Stimulated activated effector memory CD8-positive, alpha-beta T cell treated with anti-CD3 and anti-CD28 coated beads, Interleukin-12 subunit alpha, Interleukin-12 subunit beta, amount 100 ng/mL, for 72 hours (primary cell): ENCODE measurements around the gene UBC.

Experiments
- ATAC-seq: fragments of 150-1000 bp; cut with Tn5 transposase; 2 replicates; pipeline ENCODE4 v1.10.0; 2021
- DNase-seq, 2 donors: peaks; one replicate each; pipeline ENCODE4 v3.0.0; 2021 to 2022; ENCODE audit warnings: low spot score in 2 of 2
- H3K27ac Mint-ChIP-seq: one replicate; pipeline ENCODE4 v1.8.0; 2022; ENCODE audit warnings: mild to moderate bottlenecking, mixed read lengths
- H3K36me3 Mint-ChIP-seq: one replicate; pipeline ENCODE4 v1.8.0; 2022; ENCODE audit warnings: mild to moderate bottlenecking, mixed read lengths
- H3K4me1 Mint-ChIP-seq: one replicate; pipeline ENCODE4 v1.8.0; 2022; ENCODE audit warnings: mixed read lengths
- H3K4me3 Mint-ChIP-seq: one replicate; pipeline ENCODE4 v1.8.0; 2022; ENCODE audit warnings: mild to moderate bottlenecking, mixed read lengths
- H3K9me3 Mint-ChIP-seq: one replicate; pipeline ENCODE4 v1.8.0; 2022; ENCODE audit warnings: mixed read lengths

UBC gene

GRCh38 chr12:124868252-124869058 is 46.0 kb downstream of the UBC start:
- peaks cover 27% of the 10 kb centered on the region for H3K4me1 Mint-ChIP-seq
- no peak overlapping the region for H3K27ac Mint-ChIP-seq
- no peaks in the 10 kb centered on the region for H3K9me3 Mint-ChIP-seq
- ATAC-seq (no peak), DNase-seq (no peak)
- H3K36me3 Mint-ChIP-seq = peaks cover 6% of the 10 kb centered on the region
- H3K4me3 Mint-ChIP-seq = no peak overlapping the region

GRCh38 chr12:124867401-124867930 is 47.0 kb downstream of the UBC start:
- no peak for DNase-seq
- H3K4me3 Mint-ChIP-seq = no peak overlapping the region
- no peak for ATAC-seq
- H3K9me3 Mint-ChIP-seq = no peaks in the 10 kb centered on the region
- peaks cover 6% of the 10 kb centered on the region for H3K36me3 Mint-ChIP-seq
- peaks cover 33% of the 10 kb centered on the region for H3K4me1 Mint-ChIP-seq
- H3K27ac Mint-ChIP-seq = no peak overlapping the region

DNA sequence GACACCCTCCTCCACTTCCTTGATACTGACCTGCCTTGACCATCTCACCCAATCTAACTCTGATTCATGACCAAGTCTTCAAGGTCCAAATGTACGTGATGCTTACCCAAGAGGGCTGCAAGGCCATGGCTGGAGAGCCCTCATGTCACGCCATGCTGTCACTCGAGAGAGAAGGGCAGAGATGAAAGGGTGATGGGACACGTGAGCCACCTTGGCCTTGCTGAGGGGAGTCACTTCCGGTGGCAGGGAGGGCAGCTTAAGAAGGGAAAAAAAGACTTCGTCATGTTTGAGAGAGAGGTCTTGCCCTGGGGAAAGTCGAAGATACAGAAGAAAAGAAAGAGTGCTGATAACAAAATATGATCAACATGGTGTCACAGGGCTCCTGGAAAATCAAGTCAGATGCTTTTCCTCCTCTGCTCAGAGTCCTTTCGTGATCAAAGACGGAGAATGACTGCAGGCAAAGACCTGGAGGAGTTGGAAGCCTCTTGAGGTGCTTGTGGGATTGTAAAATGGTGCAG is 47.5 kb downstream of the UBC start:
- H3K27ac Mint-ChIP-seq = no peak overlapping the region
- peaks cover 38% of the 10 kb centered on the region for H3K4me1 Mint-ChIP-seq
- DNase-seq (no peak), ATAC-seq (no peak)
- H3K36me3 Mint-ChIP-seq = peaks cover 6% of the 10 kb centered on the region
- no peak overlapping the region for H3K4me3 Mint-ChIP-seq
- H3K9me3 Mint-ChIP-seq = no peaks in the 10 kb centered on the region

GRCh38 chr12:124866195-124866882 is 48.1 kb downstream of the UBC start:
- H3K9me3 Mint-ChIP-seq = no peaks in the 10 kb centered on the region
- ATAC-seq (no peak), DNase-seq (no peak)
- H3K4me3 Mint-ChIP-seq = no peak overlapping the region
- peaks cover 6% of the 10 kb centered on the region for H3K36me3 Mint-ChIP-seq
- H3K4me1 Mint-ChIP-seq = peaks cover 44% of the 10 kb centered on the region
- no peak overlapping the region for H3K27ac Mint-ChIP-seq

DNA sequence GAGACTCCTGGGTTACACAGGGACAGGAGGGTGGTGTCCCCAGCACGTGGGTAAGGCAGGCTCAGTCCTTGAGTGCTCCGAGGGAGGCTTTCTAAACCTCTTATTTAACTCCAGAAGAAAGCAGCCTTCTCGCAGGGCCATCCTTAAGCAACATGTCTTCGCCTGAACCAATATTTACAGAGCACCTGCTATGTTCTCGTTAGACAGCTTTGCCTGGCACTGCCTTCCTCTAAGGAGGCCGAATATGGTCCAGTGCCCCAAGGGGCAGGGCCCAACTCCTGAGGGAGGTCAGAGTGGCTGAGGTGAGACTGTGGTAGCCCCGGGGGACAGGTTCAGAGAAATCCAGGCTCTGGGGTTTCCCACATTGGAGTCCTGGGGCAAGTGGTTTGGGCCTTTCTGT is 48.7 kb downstream of the UBC start:
- no peak for ATAC-seq
- Mint-ChIP-seq H3K9me3 (no peaks in the 10 kb centered on the region), H3K36me3 (peaks cover 6% of the 10 kb centered on the region), H3K4me1 (peaks cover 44% of the 10 kb centered on the region), H3K27ac (no peak overlapping the region), H3K4me3 (no peak overlapping the region)
- DNase-seq = no peak

GRCh38 chr12:124864326-124864752 is 50.1 kb downstream of the UBC start:
- H3K27ac Mint-ChIP-seq = peak overlapping the region; percentile 97
- peak overlapping the region; percentile 75 for H3K4me3 Mint-ChIP-seq
- no peaks in the 10 kb centered on the region for H3K9me3 Mint-ChIP-seq
- H3K36me3 Mint-ChIP-seq = peaks cover 18% of the 10 kb centered on the region
- peaks cover 41% of the 10 kb centered on the region for H3K4me1 Mint-ChIP-seq
- no peak for DNase-seq
- no peak for ATAC-seq

GRCh38 chr12:124863416-124864325 is 50.8 kb downstream of the UBC start, which contains the start of gene SCARB1:
Gene SCARB1, minus strand, starts transcription at chr12:124863864. Its CDS starts 144 bp downstream, at chr12:124863720.
- peaks cover 35% of the 10 kb centered on the region for H3K4me1 Mint-ChIP-seq
- DNase-seq (peak; percentile 68 to 88), ATAC-seq (peak; percentile 86)
- H3K36me3 Mint-ChIP-seq = peaks cover 18% of the 10 kb centered on the region
- H3K27ac Mint-ChIP-seq = peak within 1 kb of the TSS; percentile 97
- H3K4me3 Mint-ChIP-seq = peak within 1 kb of the TSS; percentile 75
- H3K9me3 Mint-ChIP-seq = no peaks in the 10 kb centered on the region

- Mint-ChIP-seq H3K4me1 (peaks cover 32% of the 10 kb centered on the region), H3K4me3 (peak overlapping the region; percentile 75), H3K36me3 (peaks cover 18% of the 10 kb centered on the region), H3K9me3 (no peaks in the 10 kb centered on the region), H3K27ac (peak overlapping the region; percentile 60)
- ATAC-seq (peak; percentile 9), DNase-seq (peak in 1 of 2 donors; percentile 57)
Observed at GRCh38 chr12:124862768-124863415, 51.6 kb downstream of the UBC start.

- DNase-seq (peak in 1 of 2 donors; percentile 55), ATAC-seq (peak; percentile 63)
- Mint-ChIP-seq H3K4me3 (peak overlapping the region; percentile 75), H3K27ac (peak overlapping the region; percentile 60), H3K36me3 (peaks cover 18% of the 10 kb centered on the region), H3K9me3 (no peaks in the 10 kb centered on the region), H3K4me1 (peaks cover 31% of the 10 kb centered on the region)
Observed at GRCh38 chr12:124861898-124862676, 52.4 kb downstream of the UBC start.
